Keratinocyte (primary cell): ENCODE data around the gene DST.

Experiments used
- CTCF ChIP-seq, 3 experiments: IDR thresholded peaks in 1 of 3; conservative IDR thresholded peaks in 1 of 3; optimal IDR thresholded peaks in 1 of 3; 2 replicates in 2 of 3; 3 replicates in 1 of 3; pipeline versions ENCODE3 to v1.5.1; 2011; ENCODE audit warnings: low read length in 3 of 3, mild to moderate bottlenecking in 3 of 3, moderate library complexity in 2 of 3, control low read depth in 1 of 3, inconsistent platforms in 1 of 3; ENCODE audit not compliant: insufficient read depth in 2 of 3; ENCODE audit errors: extremely low read depth in 1 of 3
- EZH2 ChIP-seq: IDR thresholded peaks from one replicate; pipeline ENCODE4 v1.6.1; 2012; ENCODE audit warnings: inconsistent platforms, mild to moderate bottlenecking, low read length, moderate library complexity

- no peak for TF ChIP-seq CTCF (optimal IDR thresholded peaks at IDR 0.05 in 1 of 3, IDR thresholded peaks at IDR 0.05 in 1 of 3, conservative IDR thresholded peaks at IDR 0.05 in 1 of 3; ENCODE audit: extremely low read depth in 1 of 3, insufficient read depth in 2 of 3, low read length in 3 of 3)
- no peak for TF ChIP-seq EZH2
These were observed 218.1 kb downstream of the DST start for GRCh38 chr6:56424542-56425083.
